Tibial artery (tissue), 4 donors: Measurements from ENCODE around the gene TRA2B.

Experiments
- DNase-seq, 2 donors: peaks; one replicate each; pipeline ENCODE4 v3.0.0-alpha.2; 2019
- H3K27ac ChIP-seq, 2 donors: fragments of 200-600 bp; sonication (generic) in 1 of 2; 1 replicate in 1 of 2; 2 replicates in 1 of 2; pipeline ENCODE4 v1.5.1; 2018 to 2019; ENCODE audit warnings: mild to moderate bottlenecking in 1 of 2
- H3K27me3 ChIP-seq, 2 donors: fragments of 200-600 bp; sonication (generic) in 1 of 2; one replicate each; pipeline versions ENCODE4 v1.5.1 to v1.6.0; 2016 to 2019
- H3K36me3 ChIP-seq, 3 donors: fragments of 200-600 bp; sonication (generic) in 2 of 3; one replicate each; pipeline ENCODE4 v1.5.1; 2016 to 2019; ENCODE audit warnings: mild to moderate bottlenecking in 2 of 3
- H3K4me1 ChIP-seq, 4 donors: fragments of 200-600 bp; sonication (generic) in 2 of 4; 1 replicate in 3 of 4; 2 replicates in 1 of 4; pipeline ENCODE4 v1.5.1; 2016 to 2019
- H3K4me3 ChIP-seq, 2 donors: fragments of 200-600 bp; sonication (generic) in 1 of 2; 1 replicate in 1 of 2; 2 replicates in 1 of 2; pipeline ENCODE4 v1.5.1; 2018 to 2019; ENCODE audit warnings: mild to moderate bottlenecking in 2 of 2
- H3K9me3 ChIP-seq, 3 donors: fragments of 200-600 bp; sonication (generic) in 1 of 3; one replicate each; pipeline ENCODE4 v1.5.1; 2016 to 2019
- CTCF ChIP-seq, 2 experiments: fragments of 200-600 bp in 1 of 2; fragments of 450-650 bp in 1 of 2; IDR thresholded peaks; one replicate each; pipeline ENCODE4 v1.5.1; 2017 to 2019; ENCODE audit warnings: antibody characterized with exemption in 2 of 2, mild to moderate bottlenecking in 1 of 2, moderate library complexity in 1 of 2
- intact Hi-C: fragments of 100-400 bp; cut with DNase I; formaldehyde crosslinking; loops from one replicate; pipeline ENCODE4 v1.15.0; 2023; ENCODE audit warnings: low total_unique reads

Gene TRA2B

DNA sequence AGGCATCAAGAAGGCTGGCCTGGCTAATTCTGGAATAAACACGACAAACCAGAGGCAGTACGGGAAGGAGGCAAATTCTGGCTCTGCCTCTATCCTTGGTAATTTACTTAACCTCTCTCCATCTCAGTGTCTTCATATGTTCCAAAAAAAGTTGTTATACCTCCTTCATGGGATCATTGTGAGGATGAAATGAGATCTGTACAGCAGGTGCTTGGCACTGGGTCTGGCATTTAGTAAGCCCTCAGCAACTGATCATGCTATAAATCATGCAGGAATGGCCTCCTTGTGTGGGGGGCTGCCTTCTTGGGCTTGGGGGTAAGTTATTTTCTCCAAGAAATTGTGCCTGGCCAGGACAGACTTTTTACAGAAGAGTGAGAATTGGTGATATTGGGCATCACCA lies 38.3 kb upstream of the TRA2B start:
- DNase-seq = no peak
- Histone ChIP-seq H3K36me3 (no peaks in the 10 kb centered on the region), H3K27ac (no peak overlapping the region), H3K9me3 (no peaks in the 10 kb centered on the region), H3K27me3 (no peaks in the 10 kb centered on the region), H3K4me3 (no peak overlapping the region), H3K4me1 (peaks cover 0 to 17% (median 5%) of the 10 kb centered on the region in 4 donors)
- intact Hi-C loops = no loop called here
- TF ChIP-seq CTCF (IDR thresholded peaks at IDR 0.05) = no peak

- intact Hi-C loops = no loop called here
- no peaks in the 10 kb centered on the region for H3K9me3 ChIP-seq
Measured at GRCh38 chr3:185971579-185971978, 33.8 kb upstream of the TRA2B start.

GRCh38 chr3:185968168-185968567 lies 30.4 kb upstream of the TRA2B start:
- H3K4me3 ChIP-seq = no peak overlapping the region
- no peak overlapping the region for H3K27ac ChIP-seq
- H3K36me3 ChIP-seq = no peaks in the 10 kb centered on the region
- DNase-seq = no peak
- TF ChIP-seq CTCF (IDR thresholded peaks at IDR 0.05) = no peak
- H3K4me1 ChIP-seq = no peaks in the 10 kb centered on the region
- no peaks in the 10 kb centered on the region for H3K27me3 ChIP-seq
- intact Hi-C loops = no loop called here
- no peaks in the 10 kb centered on the region for H3K9me3 ChIP-seq

More at GRCh38 chr3:185971579-185971978, 33.8 kb upstream of the TRA2B start:
- no peaks in the 10 kb centered on the region for H3K36me3 ChIP-seq
- H3K4me3 ChIP-seq = no peak overlapping the region
- H3K27me3 ChIP-seq = no peaks in the 10 kb centered on the region
- H3K27ac ChIP-seq = no peak overlapping the region
- no peaks in the 10 kb centered on the region for H3K4me1 ChIP-seq
- TF ChIP-seq CTCF (IDR thresholded peaks at IDR 0.05) = no peak
- DNase-seq = no peak

DNA sequence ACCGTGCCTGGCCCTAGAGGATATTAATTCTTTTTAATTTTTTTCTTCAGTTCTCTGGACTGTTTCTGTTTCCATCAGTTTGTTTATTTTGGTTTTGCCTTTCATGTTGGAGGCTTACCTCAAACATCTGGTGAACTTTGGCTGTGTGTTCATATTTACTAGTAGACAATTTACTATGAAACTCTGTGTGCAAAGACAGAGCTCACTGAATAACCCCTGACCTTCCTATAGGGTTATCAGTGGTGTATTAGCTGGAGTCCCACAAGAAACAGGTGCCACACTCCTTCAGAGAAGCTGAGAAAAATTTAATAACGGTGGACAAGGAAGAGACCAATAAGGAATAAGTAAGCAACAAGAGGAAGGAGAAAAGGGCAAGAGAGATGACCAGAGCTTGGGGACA lies 28.8 kb upstream of the TRA2B start:
- Histone ChIP-seq H3K4me3 (no peak overlapping the region), H3K9me3 (no peaks in the 10 kb centered on the region), H3K27me3 (no peaks in the 10 kb centered on the region), H3K36me3 (no peaks in the 10 kb centered on the region), H3K4me1 (no peaks in the 10 kb centered on the region), H3K27ac (no peak overlapping the region)
- no peak for DNase-seq
- no peak for TF ChIP-seq CTCF (IDR thresholded peaks at IDR 0.05)
- intact Hi-C loops = no loop called here

GRCh38 chr3:185965496-185965895 lies 27.7 kb upstream of the TRA2B start:
- no peak for DNase-seq
- Histone ChIP-seq H3K9me3 (no peaks in the 10 kb centered on the region), H3K27ac (no peak overlapping the region), H3K4me3 (no peak overlapping the region), H3K27me3 (no peaks in the 10 kb centered on the region), H3K36me3 (no peaks in the 10 kb centered on the region), H3K4me1 (no peaks in the 10 kb centered on the region)
- intact Hi-C loops = no loop called here
- TF ChIP-seq CTCF (IDR thresholded peaks at IDR 0.05) = no peak

DNA sequence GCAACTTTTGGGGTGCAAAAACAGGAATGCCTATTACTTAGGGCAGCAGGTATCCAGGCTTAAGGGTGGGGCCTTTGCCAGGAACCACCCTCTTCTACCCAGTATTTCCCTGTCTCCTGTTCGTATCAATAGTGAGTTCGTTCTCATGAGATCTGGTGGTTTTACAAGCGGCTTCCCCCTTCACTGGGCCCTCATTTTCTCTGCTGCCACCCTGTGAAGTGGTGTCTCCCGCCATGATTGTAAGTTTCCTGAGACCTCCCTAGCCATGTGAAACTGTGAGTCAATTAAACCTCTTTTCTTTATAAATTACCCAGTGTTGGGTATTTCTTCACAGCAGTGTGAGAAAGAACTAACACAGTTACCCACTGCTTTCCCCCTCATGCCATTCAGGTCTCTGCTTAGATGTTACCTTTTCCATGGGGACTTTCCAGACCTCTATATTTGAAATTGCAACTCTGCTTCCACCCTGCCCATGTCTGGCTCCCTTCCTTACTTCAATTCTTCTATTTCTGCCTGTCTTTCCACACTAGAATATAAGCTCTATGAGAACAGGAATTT lies 23.9 kb upstream of the TRA2B start:
- DNase-seq = no peak
- intact Hi-C loops = no loop called here
- no peaks in the 10 kb centered on the region for H3K27me3 ChIP-seq
- H3K36me3 ChIP-seq = no peaks in the 10 kb centered on the region
- peaks cover 0 to 4% (median 1%) of the 10 kb centered on the region in 4 donors for H3K4me1 ChIP-seq
- no peak overlapping the region for H3K27ac ChIP-seq
- no peak overlapping the region for H3K4me3 ChIP-seq
- no peaks in the 10 kb centered on the region for H3K9me3 ChIP-seq
- TF ChIP-seq CTCF (IDR thresholded peaks at IDR 0.05) = no peak
